22Rv1 (cell line): ENCODE data around the gene GRB7.

ENCODE experiments used
- CTCF ChIP-seq: fragments of 450-650 bp; IDR thresholded peaks from 2 replicates; pipeline ENCODE4 v1.5.1; 2017; ENCODE audit warnings: mild to moderate bottlenecking
- ZFX ChIP-seq: fragments of 450-650 bp; IDR thresholded peaks from 2 replicates; pipeline ENCODE4 v1.6.1; 2017; ENCODE audit warnings: antibody characterized with exemption, borderline replicate concordance

- TF ChIP-seq CTCF (no peak), ZFX (no peak)
Observed at GRCh38 chr17:39722965-39723848, 14.5 kb upstream of the GRB7 start.
